ENCODE results near the gene ABR.
A peak's percentile ranks its signal among the peaks of the same experiment; 100 is the strongest.
"Not testable (repeated sequence)": the region's sequence is repeated elsewhere in the genome, so short reads cannot be mapped to it uniquely, and the experiment has no call there.

Gene ABR

GRCh38 chr17:1091190-1091534 is 88.6 kb downstream of the ABR start:
- DNase-seq: no peak

GRCh38 chr17:1090465-1091189 is 89.2 kb downstream of the ABR start:
- no peak for DNase-seq

- DNase-seq: no peak
Observed at GRCh38 chr17:1089915-1090314, 89.9 kb downstream of the ABR start.

GRCh38 chr17:1087381-1088241 is 92.2 kb downstream of the ABR start:
- DNase-seq: peak; percentile 10

GRCh38 chr17:1083451-1084187 is 96.2 kb downstream of the ABR start:
- DNase-seq: no peak

GRCh38 chr17:1082579-1082978 is 97.2 kb downstream of the ABR start:
- no peak for DNase-seq

- DNase-seq: no peak
Observed at GRCh38 chr17:1078831-1079561, 100.8 kb downstream of the ABR start.

GRCh38 chr17:1077986-1078711 is 101.6 kb downstream of the ABR start:
- no peak for DNase-seq

- DNase-seq: no peak
Observed at GRCh38 chr17:1077581-1077985, 102.2 kb downstream of the ABR start.

- DNase-seq: no peak
Observed at GRCh38 chr17:1076982-1077302, 102.8 kb downstream of the ABR start.

GRCh38 chr17:1076299-1076981 is 103.3 kb downstream of the ABR start:
- no peak for DNase-seq

GRCh38 chr17:1074886-1075605 is 104.7 kb downstream of the ABR start:
- DNase-seq: no peak

- not testable (repeated sequence) for DNase-seq
Observed at GRCh38 chr17:1073963-1074625, 105.7 kb downstream of the ABR start.

- no peak for DNase-seq
Observed at GRCh38 chr17:1073241-1073962, 106.4 kb downstream of the ABR start.

- no peak for DNase-seq
Observed at GRCh38 chr17:1072551-1072961, 107.2 kb downstream of the ABR start.

- DNase-seq: no peak
Observed at GRCh38 chr17:1071103-1071825, 108.5 kb downstream of the ABR start.

- DNase-seq: no peak
Observed at GRCh38 chr17:1070411-1070810, 109.4 kb downstream of the ABR start.

GRCh38 chr17:1069847-1070246 is 109.9 kb downstream of the ABR start:
- no peak for DNase-seq

GRCh38 chr17:1068356-1068755 is 111.4 kb downstream of the ABR start:
- DNase-seq: no peak
